HepG2 (cell line): Measurements from ENCODE around the gene CLK4. TPM values are rescaled to one million over a fixed set of nuclear protein-coding genes. Genes with fewer than 3 reads are reported as not detected.

Experiments
- ATAC-seq: fragments of 200-7000 bp; cut with Tn5 transposase; 3 replicates; pipeline ENCODE4 v1.9.1; 2020; ENCODE audit warnings: mild to moderate bottlenecking, moderate library complexity
- BruUV-seq: library from RNA; stranded (reverse); fragments of 400-500 nt; replicated peaks from 2 replicates; lab custom pipeline; 2021; lab: Mats Ljungman, UMichigan
- CTCF ChIA-PET: fragments of 300-600 bp; formaldehyde crosslinking; extraction: SDS; loops from one replicate; lab custom pipeline; 2021; ENCODE audit warnings: low total read pairs, inconsistent platforms, low intra/inter-chr PET ratio; lab: Yijun Ruan, JAX
- POLR2A ChIA-PET: fragments of 350-600 bp; sonication (Branson Sonifier 250); formaldehyde crosslinking; loops from one replicate; lab custom pipeline; 2020; ENCODE audit warnings: antibody characterized with exemption, inconsistent platforms; lab: Yijun Ruan, JAX
- DNase-seq: peaks from one replicate; pipeline ENCODE4 v3.0.0-alpha.2; 2015; ENCODE audit warnings: low spot score
- FAIRE-seq: peaks from 3 replicates; lab custom pipeline; 2011; peaks lifted over from hg19 to GRCh38; lab: Jason Lieb, UNC
- H2AFZ ChIP-seq: one replicate; pipeline ENCODE4 v1.6.1; 2011; ENCODE audit warnings: low read length, inconsistent platforms
- H3K27ac ChIP-seq: fragments of 300-600 bp; 3 replicates; pipeline ENCODE4 v1.8.0; 2011; ENCODE audit warnings: mixed run types, mild to moderate bottlenecking, mixed read lengths, low read length, inconsistent platforms; ENCODE audit not compliant: insufficient read depth; ENCODE audit errors: extremely low read length
- H3K27me3 ChIP-seq, 2 experiments: fragments of 200-600 bp in 1 of 2; 2 replicates in 1 of 2; 3 replicates in 1 of 2; pipeline versions ENCODE4 v1.6.0 to v1.8.0; 2011; ENCODE audit warnings: low read length in 2 of 2, mild to moderate bottlenecking in 2 of 2, moderate library complexity in 2 of 2, inconsistent platforms in 1 of 2; ENCODE audit not compliant: insufficient read depth in 2 of 2, control insufficient read depth in 1 of 2
- H3K36me3 ChIP-seq, 2 experiments: fragments of 200-600 bp in 1 of 2; replicated peaks in 1 of 2; 2 replicates in 1 of 2; 3 replicates in 1 of 2; pipeline versions ENCODE4 v1.5.1 to v1.8.0; 2011; ENCODE audit warnings: low read length in 2 of 2, inconsistent platforms in 1 of 2; ENCODE audit not compliant: insufficient read depth in 2 of 2, control insufficient read depth in 1 of 2
- H3K4me1 ChIP-seq: 2 replicates; pipeline ENCODE4 v1.5.1; 2012; ENCODE audit warnings: low read length, inconsistent platforms; ENCODE audit not compliant: insufficient read depth
- H3K4me2 ChIP-seq: 2 replicates; pipeline ENCODE4 v1.6.0; 2011; ENCODE audit warnings: low read depth, low read length, inconsistent platforms
- H3K4me3 ChIP-seq, 3 experiments: fragments of 200-600 bp in 1 of 3; sonication (generic), shearing (Covaris generic) in 1 of 3; replicated peaks in 1 of 3; 2 replicates each; pipeline ENCODE4 v1.5.1; 2011 to 2016; ENCODE audit warnings: low read length in 3 of 3, inconsistent platforms in 2 of 3, low read depth in 2 of 3, mild to moderate bottlenecking in 2 of 3, control low read depth in 1 of 3, mixed read lengths in 1 of 3; ENCODE audit not compliant: insufficient read depth in 1 of 3
- H3K79me2 ChIP-seq: one replicate; pipeline ENCODE4 v1.6.1; 2011; ENCODE audit warnings: low read length, inconsistent platforms; ENCODE audit not compliant: insufficient read depth
- H3K9ac ChIP-seq: 2 replicates; pipeline ENCODE4 v1.6.0; 2011; ENCODE audit warnings: mild to moderate bottlenecking, low read depth, low read length, inconsistent platforms; ENCODE audit not compliant: insufficient read depth
- H3K9me3 ChIP-seq: 2 replicates; pipeline ENCODE4 v1.5.1; 2012; ENCODE audit warnings: mild to moderate bottlenecking, low read length
- H4K20me1 ChIP-seq: 2 replicates; pipeline ENCODE4 v1.6.0; 2011; ENCODE audit warnings: inconsistent platforms, mild to moderate bottlenecking, low read length, moderate library complexity; ENCODE audit not compliant: insufficient read depth
- DZIP1 ChIP-seq: sonication (generic); formaldehyde crosslinking; IDR thresholded peaks from 2 replicates; pipeline ENCODE4 v1.5.0; 2020; ENCODE audit warnings: mild to moderate bottlenecking, missing genetic modification reagents
- HHEX ChIP-seq: IDR thresholded peaks from 2 replicates; pipeline ENCODE4 v1.6.1; 2016; ENCODE audit warnings: control low read depth
- HIVEP1 ChIP-seq: sonication (generic); formaldehyde crosslinking; IDR thresholded peaks from 2 replicates; pipeline ENCODE4 v1.4.0; 2020; ENCODE audit warnings: mild to moderate bottlenecking, missing genetic modification reagents
- MED13 ChIP-seq: sonication (generic); formaldehyde crosslinking; IDR thresholded peaks from 2 replicates; pipeline ENCODE4 v1.5.0; 2020; ENCODE audit warnings: missing genetic modification reagents
- NKX3-1 ChIP-seq: sonication (generic); formaldehyde crosslinking; IDR thresholded peaks from 2 replicates; pipeline ENCODE4 v1.5.0; 2020; ENCODE audit warnings: missing genetic modification reagents
- THYN1 ChIP-seq: sonication (generic); formaldehyde crosslinking; IDR thresholded peaks from 2 replicates; pipeline ENCODE4 v1.8.1; 2023; ENCODE audit warnings: low read depth, mild to moderate bottlenecking, moderate library complexity, missing genetic modification reagents, borderline replicate concordance
- TP53 ChIP-seq: sonication (generic); formaldehyde crosslinking; conservative IDR thresholded peaks from 2 replicates; pipeline ENCODE4 v1.4.0; 2020; ENCODE audit warnings: missing genetic modification reagents
- ZNF142 ChIP-seq: sonication (generic); formaldehyde crosslinking; IDR thresholded peaks from 2 replicates; pipeline ENCODE4 v1.4.0; 2020; ENCODE audit warnings: missing genetic modification reagents
- ZNF512B ChIP-seq: sonication (generic); formaldehyde crosslinking; IDR thresholded peaks from 2 replicates; pipeline ENCODE4 v1.5.1; 2020; ENCODE audit warnings: missing genetic modification reagents, mild to moderate bottlenecking, borderline replicate concordance
- ZNF615 ChIP-seq: sonication (generic); formaldehyde crosslinking; IDR thresholded peaks from 2 replicates; pipeline ENCODE4 v1.5.0; 2020; ENCODE audit warnings: mild to moderate bottlenecking, missing genetic modification reagents, borderline replicate concordance
- WGBS: methylation state at CpG from one replicate; pipeline ENCODE4 v1.1.6; 2017; ENCODE audit warnings: low lambda C conversion rate; 5-methylcytosine and 5-hydroxymethylcytosine counted together
- in situ Hi-C: cut with HindIII; loops from 2 replicates; pipeline ENCODE4 v1.10.0; 2017; ENCODE audit warnings: low pct_unique_long_range_greater_than_20kb; ENCODE audit not compliant: extremely low pct_ligation_motif_present
- intact Hi-C: fragments of 100-400 bp; cut with micrococcal nuclease; formaldehyde crosslinking; loops from one replicate; pipeline ENCODE4 v1.10.0; 2022; ENCODE audit not compliant: unreplicated experiment
- polyA plus RNA-seq, 8 experiments: library from polyadenylated mRNA; depleted of rRNA in 3 of 8; stranded (reverse) in 7 of 8; unstranded in 1 of 8; fragments of >200 nt; fragmentation: Illumina TruSeq in 4 of 8; extraction: Trizol in 4 of 8; gene quantifications; 2 replicates each; pipeline versions ENCODE4 v1.2.1 to v1.2.3, GENCODE V29; 2011 to 2016; ENCODE audit warnings: low read depth in 4 of 8, missing spikeins in 1 of 8, mixed read lengths in 1 of 8; ENCODE audit not compliant: insufficient read depth in 1 of 8
- total RNA-seq, 5 experiments: library from RNA; depleted of rRNA; stranded (reverse); fragments of >200 nt; fragmentation: Illumina TruSeq; extraction: Trizol; gene quantifications; 2 replicates each; pipeline ENCODE4 v1.2.3, GENCODE V29; 2016; ENCODE audit warnings: low read depth in 1 of 5

Gene CLK4
- total and polyA plus RNA-seq, 2 of the 13 experiments (the other 11 are each of a cell fraction or from before 2014, with no cell fraction given), result 17.7 to 18.4 TPM

- no TSS peak for BruUV-seq
- peaks cover 2 to 28% of the 10 kb centered on the region in 2 experiments; a peak in 4 of 5 replicates for H3K27me3 ChIP-seq
- ChIA-PET POLR2A (no interaction called here), CTCF (no interaction called here)
- H3K79me2 ChIP-seq, result no peaks in the 10 kb centered on the region
- in situ Hi-C loops, result no loop called here
- H3K4me3 ChIP-seq, result no peak overlapping the region
- no peaks in the 10 kb centered on the region for H3K9me3 ChIP-seq
- no peaks in the 10 kb centered on the region for H3K36me3 ChIP-seq
- H3K4me2 ChIP-seq, result no peak overlapping the region
- no peak overlapping the region for H3K27ac ChIP-seq
- intact Hi-C loops, result no loop called here
- H2AFZ ChIP-seq, result no peak overlapping the region
- FAIRE-seq, result no peak
- H3K9ac ChIP-seq, result no peak overlapping the region
- no peak for DNase-seq
- H3K4me1 ChIP-seq, result no peaks in the 10 kb centered on the region
- ATAC-seq, result no peak
- no peaks in the 10 kb centered on the region for H4K20me1 ChIP-seq
- WGBS, result 14% methylated on average over 10 of the region's 10 CpGs
- TF ChIP-seq HIVEP1 (CRISPR knock-in tag) (no peak), ZNF615 (no peak), MED13 (no peak), ZNF512B (CRISPR knock-in tag) (no peak), ZNF142 (CRISPR knock-in tag) (no peak), THYN1 (CRISPR knock-in tag) (no peak), NKX3-1 (CRISPR knock-in tag) (no peak), TP53 (no peak), DZIP1 (CRISPR knock-in tag) (no peak), HHEX (CRISPR knock-in tag) (no peak)
Measured at GRCh38 chr5:178670351-178670885, 43.6 kb upstream of the CLK4 start.
